CD4-positive, alpha-beta T cell treated with Interleukin-17A for 1 hour (primary cell): ENCODE measurements around the gene NBPF6.
"Not testable (repeated sequence)": the region's sequence is repeated elsewhere in the genome, so short reads cannot be mapped to it uniquely, and the experiment has no call there.

ENCODE experiments used
- DNase-seq: peaks from one replicate; pipeline ENCODE4 v3.0.0-alpha.2; 2020

Gene NBPF6, protein sequence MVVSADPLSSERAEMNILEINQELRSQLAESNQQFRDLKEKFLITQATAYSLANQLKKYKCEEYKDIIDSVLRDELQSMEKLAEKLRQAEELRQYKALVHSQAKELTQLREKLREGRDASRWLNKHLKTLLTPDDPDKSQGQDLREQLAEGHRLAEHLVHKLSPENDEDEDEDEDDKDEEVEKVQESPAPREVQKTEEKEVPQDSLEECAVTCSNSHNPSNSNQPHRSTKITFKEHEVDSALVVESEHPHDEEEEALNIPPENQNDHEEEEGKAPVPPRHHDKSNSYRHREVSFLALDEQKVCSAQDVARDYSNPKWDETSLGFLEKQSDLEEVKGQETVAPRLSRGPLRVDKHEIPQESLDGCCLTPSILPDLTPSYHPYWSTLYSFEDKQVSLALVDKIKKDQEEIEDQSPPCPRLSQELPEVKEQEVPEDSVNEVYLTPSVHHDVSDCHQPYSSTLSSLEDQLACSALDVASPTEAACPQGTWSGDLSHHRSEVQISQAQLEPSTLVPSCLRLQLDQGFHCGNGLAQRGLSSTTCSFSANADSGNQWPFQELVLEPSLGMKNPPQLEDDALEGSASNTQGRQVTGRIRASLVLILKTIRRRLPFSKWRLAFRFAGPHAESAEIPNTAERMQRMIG

GRCh38 chr1:108450043-108450442, at the start of gene NBPF6:
TSS of gene NBPF6 (plus strand) at chr1:108450343. CDS start at chr1:108450602, 259 bp downstream.
- DNase-seq = not testable (repeated sequence)

GRCh38 chr1:108411098-108411833, 38.9 kb upstream of the NBPF6 start:
- not testable (repeated sequence) for DNase-seq

DNA sequence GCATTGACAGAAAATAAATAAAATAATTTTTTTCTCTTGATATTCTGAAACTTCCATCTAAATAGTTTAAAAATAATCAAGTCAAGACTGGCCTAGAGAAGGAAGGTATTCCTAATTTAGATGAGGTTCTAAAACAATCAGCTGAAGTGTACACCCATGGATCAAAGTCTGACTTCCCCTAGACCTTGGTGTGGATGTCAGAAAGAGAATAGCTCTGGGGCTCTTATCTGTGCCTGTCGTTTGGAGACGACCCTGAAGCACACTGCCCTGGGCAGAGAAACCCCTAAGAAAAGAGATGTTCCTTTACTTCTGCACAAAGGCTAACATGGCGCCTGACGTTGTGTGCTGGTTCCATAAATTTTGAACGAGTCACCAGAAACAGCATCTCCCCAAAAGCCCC, 30.0 kb upstream of the NBPF6 start:
- DNase-seq = not testable (repeated sequence)

DNA sequence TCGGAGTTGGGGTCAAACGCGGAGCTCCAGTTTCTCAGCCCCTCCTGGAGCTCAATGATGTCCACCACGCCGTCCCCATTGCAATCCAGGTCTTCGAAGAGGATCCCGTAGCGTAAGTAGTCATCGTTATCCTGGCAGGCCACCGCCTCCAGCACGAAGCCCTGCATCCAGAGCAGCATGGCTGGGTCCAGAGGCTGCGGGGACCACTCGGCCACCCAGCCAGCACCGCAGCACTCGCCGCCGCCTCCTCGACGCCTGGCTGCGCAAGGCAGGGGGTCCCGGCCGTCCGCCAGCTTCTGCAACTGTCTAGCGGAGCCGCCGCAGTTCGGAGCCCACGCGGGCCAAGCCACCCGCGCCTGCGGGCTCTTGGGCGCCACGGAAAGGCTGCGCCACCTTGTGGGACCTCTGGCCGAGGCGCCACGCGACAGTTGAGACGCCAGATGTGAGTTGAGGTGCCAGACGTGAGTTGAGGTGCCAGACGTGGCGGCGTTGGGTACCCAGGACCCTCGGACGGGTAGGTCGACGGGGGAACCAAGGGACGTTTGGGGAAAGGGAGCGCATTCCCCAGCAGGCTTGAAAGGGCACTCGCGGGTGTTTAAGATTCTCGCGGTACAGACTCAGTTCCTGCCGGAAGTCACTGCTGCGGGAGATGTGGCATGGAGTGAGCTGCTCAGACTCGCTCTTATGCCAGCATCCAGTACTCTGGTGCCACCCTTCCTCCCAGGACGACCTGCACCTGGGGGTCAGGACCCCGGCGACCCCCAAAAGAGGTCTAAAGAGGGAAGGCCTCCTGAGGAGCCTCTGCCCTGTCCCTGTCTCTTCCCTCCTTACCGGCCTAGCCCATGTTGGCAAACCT, 28.9 kb upstream of the NBPF6 start:
- DNase-seq = not testable (repeated sequence)

DNA sequence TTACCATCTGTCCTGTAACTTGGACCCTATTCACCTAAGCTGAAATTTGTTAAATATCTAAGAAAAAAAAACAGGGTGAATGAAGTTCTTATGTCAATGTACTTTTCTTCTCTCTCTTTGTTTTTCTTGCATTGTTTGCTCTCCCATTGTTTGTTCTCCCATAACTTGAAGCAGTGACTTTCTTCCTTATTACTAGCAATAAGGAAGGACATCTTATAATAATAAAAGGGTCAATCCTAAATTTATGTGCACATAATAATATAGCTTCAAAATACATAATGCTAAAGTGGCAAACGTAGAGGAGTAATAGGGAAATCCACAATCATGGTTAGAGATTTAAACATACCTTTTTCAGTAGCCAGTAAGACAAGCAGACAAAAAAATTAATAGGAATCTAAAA, 23.3 kb upstream of the NBPF6 start:
- DNase-seq = not testable (repeated sequence)

DNA sequence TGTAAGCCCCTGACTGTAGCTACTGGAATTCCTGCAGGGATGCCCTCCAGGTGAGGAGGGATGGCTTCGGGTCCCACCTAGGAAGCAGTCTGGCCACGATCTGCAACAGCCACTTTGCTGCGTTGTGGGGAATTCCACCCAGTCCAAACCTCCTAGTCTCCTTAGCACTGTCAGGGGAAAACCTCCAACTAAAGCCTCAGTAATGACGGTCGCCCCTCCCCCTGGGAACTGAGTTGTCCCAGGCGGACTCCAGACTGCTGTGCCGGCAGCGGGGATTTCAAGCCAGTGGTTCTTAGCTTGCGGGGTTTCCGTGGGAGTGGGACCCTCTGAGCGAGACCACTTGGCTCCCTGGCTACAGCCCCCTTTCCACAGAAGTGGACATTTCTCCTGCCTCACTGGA, 18.1 kb upstream of the NBPF6 start:
- DNase-seq = not testable (repeated sequence)

DNA sequence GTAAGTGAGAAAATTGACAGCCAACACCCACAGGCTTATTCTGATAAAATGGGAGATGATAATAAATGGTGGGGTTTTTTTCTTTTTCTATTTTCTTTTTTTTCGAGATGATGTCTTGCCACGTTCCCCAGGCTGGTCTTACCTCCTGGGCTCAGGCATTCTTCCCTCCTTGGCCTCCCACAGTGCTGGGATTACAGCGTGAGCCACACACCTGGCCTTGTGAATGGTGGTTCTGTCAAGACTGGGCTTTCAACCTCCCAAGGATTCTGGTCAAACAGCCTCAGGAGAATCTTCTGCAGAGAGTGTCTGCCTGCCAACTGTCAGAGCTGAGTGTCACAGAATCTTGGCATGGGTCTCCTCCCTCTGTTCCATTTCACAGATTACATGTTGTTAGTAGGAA, 16.7 kb upstream of the NBPF6 start:
- not testable (repeated sequence) for DNase-seq

DNA sequence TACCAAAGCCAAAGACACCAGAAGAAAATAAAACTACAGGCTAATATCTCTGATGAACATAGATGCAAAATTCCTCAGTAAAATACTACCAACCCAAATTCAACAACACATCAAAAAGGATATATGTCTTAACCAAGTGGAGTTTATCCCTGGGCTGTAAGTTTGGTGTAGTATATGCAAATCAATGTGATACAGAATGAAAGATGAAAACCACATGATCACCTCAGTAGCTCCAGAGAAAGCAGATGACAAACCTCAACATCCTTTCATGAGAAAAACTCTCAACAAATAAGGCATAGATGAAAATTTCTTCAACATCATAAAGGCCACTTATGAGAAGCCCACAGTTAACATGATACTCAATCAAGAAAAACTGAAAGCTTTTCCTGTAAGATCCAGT, 11.6 kb upstream of the NBPF6 start:
- DNase-seq = not testable (repeated sequence)

GRCh38 chr1:108454521-108454920, 4.4 kb downstream of the NBPF6 start:
- not testable (repeated sequence) for DNase-seq

GRCh38 chr1:108458661-108459060, 8.5 kb downstream of the NBPF6 start:
- not testable (repeated sequence) for DNase-seq

GRCh38 chr1:108461758-108462157, 11.6 kb downstream of the NBPF6 start:
- DNase-seq = not testable (repeated sequence)

- not testable (repeated sequence) for DNase-seq
Measured at GRCh38 chr1:108463962-108464361, 13.8 kb downstream of the NBPF6 start.

GRCh38 chr1:108466166-108466565, 16.0 kb downstream of the NBPF6 start:
- DNase-seq = not testable (repeated sequence)

DNA sequence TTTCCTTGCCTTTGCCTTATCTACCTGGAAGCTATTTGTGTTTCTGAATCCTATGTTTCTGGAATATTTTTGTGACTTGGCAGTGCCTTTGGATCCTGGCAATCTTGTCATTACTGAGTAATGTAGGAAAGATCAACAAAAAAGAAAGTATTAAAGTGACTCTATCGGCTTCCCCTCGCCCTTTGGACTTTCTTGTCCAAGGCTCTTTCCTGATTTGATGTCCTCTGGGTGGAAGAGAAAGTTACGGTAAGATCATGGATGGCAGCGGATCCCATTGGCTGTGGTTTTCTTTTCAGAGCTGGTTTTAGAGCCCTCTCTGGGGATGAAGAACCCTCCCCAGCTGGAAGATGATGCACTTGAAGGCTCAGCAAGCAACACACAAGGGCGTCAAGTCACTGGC, 17.0 kb downstream of the NBPF6 start:
- not testable (repeated sequence) for DNase-seq

DNA sequence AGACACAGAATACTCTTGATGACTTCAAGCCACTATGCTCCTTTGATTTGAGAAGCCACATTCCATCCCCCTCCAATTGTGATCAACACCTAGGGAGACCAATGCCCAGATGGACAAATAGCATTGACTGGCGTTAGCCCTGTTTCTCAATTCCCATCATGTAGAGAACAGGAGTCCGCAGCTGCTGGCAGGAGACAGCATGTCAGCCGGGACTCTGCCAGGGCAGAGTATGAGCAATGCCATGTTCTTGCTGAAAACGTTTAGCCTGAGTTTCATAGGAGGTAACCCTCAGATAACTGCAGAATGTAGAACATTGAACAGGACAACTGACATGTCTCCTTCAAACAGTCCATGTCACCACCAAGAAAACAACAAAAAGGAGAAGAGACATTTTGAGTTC, 20.6 kb downstream of the NBPF6 start:
- not testable (repeated sequence) for DNase-seq

DNA sequence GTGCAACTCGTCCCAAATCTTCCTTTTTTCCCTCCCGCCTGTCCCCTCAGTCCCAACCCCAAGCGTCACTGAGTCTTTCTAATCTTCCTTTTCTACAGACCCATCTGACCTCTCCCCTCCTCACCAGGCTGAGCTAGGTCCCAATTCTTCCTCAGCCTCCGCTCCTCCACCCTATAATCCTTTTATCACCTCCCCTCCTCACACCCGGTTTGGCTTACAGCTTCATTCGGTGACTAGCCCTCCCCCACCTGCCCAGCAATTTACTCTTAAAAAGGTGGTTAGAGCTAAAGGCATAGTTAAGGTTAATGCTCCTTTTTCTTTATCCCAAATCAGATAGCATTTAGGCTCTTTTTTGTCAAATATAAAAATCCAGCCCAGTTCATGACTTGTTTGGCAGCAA, 24.4 kb downstream of the NBPF6 start:
- DNase-seq = not testable (repeated sequence)

DNA sequence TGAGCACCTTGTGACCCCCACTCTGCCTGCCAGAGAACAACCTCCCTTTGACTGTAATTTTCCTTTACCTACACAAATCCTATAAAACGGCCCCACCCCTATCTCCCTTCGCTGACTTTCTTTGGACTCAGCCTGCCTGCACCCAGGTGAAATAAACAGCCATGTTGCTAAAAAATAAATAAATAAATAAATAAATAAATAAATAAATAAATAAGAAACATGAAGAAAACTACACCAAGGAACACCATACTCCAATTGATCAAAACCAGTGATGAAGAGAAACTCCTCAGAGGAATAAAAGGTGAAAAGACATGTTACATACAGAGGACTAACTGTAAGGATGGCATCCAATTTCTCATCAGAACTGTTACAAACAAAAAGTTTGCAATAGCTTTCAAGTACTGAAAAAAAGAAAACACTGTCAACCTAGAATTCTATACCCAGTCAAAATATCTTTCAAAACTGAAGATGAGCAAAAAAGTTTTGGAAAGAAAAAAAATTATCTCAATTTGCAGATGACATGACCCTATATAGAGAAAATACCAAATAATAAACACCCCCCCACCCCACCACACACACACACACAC, 28.4 kb downstream of the NBPF6 start:
- no peak for DNase-seq

DNA sequence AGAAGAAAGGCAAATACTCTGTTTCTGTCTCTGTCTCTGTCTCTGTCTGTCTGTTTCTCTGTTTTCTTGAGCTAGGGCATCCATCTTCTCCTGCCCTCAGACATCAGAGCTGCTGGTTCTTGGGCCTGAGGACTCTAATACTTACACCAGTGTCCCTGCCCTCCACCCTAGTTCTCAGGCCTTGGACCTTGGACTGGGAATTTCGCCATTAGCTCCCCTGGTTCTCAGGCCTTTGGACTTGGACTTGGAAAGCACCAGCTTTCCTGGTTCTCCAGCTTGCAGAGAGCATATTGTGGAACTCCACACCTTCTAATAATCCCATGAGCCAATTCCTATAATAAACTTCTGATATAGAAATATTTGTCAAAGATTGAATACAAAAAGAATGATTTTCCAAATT, 32.6 kb downstream of the NBPF6 start:
- no peak for DNase-seq

DNA sequence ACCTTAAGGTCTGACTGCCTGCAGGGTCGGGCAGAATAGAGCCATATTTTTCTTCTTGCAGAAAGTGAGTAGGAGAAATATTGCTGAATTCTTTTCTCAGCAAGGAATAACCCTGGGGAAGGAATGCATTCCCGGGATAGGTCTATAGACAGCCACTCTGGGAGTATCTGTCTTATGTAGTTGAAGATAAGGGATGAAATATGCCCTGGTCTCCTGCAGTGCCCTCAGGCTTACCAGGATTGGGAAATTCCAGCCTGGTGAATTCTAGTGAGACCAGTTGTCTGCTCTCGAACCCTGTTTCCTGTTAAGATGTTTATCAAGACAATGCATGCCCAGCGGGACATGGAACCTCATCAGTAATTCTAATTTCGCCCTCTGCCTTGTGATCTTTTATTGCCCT, 35.8 kb downstream of the NBPF6 start:
- not testable (repeated sequence) for DNase-seq

GRCh38 chr1:108486707-108487106, 36.6 kb downstream of the NBPF6 start:
- DNase-seq = not testable (repeated sequence)

GRCh38 chr1:108495008-108495407, 44.9 kb downstream of the NBPF6 start:
- DNase-seq = not testable (repeated sequence)

DNA sequence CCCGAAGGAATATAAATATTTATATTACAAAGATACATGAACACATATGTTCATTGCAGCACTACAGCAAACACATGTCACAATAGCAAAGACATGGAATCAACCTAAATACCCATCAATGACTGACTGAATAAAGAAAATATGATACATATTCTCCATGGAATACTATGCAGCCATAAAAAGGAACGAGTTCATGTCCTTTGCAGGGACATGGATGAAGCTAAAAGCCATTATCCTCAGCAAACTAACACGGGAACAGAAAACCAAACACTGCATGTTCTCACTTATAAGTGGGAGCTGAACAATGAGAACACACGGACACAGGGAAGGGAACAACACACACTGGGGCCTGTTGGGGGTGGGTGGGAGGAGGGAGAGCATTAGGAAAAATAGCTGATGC, 46.7 kb downstream of the NBPF6 start:
- DNase-seq = not testable (repeated sequence)
